ENCODE results near the gene PTS. TPM values are rescaled to one million over a fixed set of nuclear protein-coding genes. Genes with fewer than 3 reads are reported as not detected.
A peak's percentile ranks its signal among the peaks of the same experiment; 100 is the strongest.

PTS gene
- total RNA-seq, 2 experiments from 2014 or later, result 18.0 to 18.9 TPM

- H3K27ac Mint-ChIP-seq, result no peak overlapping the region
Observed at GRCh38 chr11:112277029-112277428, 50.8 kb downstream of the PTS start.

GRCh38 chr11:112277941-112278340 is 51.7 kb downstream of the PTS start:
- CTCF ChIA-PET, result interaction anchor here (16.5 kb wide), 1 partner anchor 57 kb away, joined by 373 read pairs; the partner anchor contains the start of gene PTS
- Mint-ChIP-seq H3K4me3 (no peak overlapping the region), H3K27me3 (no peaks in the 10 kb centered on the region), H3K9me3 (ENCODE audit: low read depth) (no peaks in the 10 kb centered on the region), H3K27ac (no peak overlapping the region), H3K36me3 (no peaks in the 10 kb centered on the region), H3K4me1 (peaks cover 31% of the 10 kb centered on the region)
- ATAC-seq, result no peak
- DNase-seq, result no peak

More at GRCh38 chr11:112277029-112277428, 50.8 kb downstream of the PTS start:
- ATAC-seq (no peak), DNase-seq (no peak)
- Mint-ChIP-seq H3K27me3 (no peaks in the 10 kb centered on the region), H3K4me1 (peaks cover 29% of the 10 kb centered on the region), H3K4me3 (no peak overlapping the region), H3K36me3 (no peaks in the 10 kb centered on the region), H3K9me3 (ENCODE audit: low read depth) (no peaks in the 10 kb centered on the region)
- CTCF ChIA-PET, result interaction anchor here (0.8 to 16.5 kb wide), 2 partner anchors 56 to 163 kb away, joined by 4 to 373 read pairs; partner anchors contain the start of gene PTS

- H3K36me3 Mint-ChIP-seq, result no peaks in the 10 kb centered on the region
- H3K27ac Mint-ChIP-seq, result no peak overlapping the region
- ATAC-seq (no peak), DNase-seq (no peak)
- no peaks in the 10 kb centered on the region for H3K9me3 Mint-ChIP-seq (ENCODE audit: low read depth)
- CTCF ChIA-PET, result interaction anchor here (1.3 to 16.5 kb wide), 10 partner anchors 10 to 347 kb away, joined by 4 to 373 read pairs (median 14); partner anchors contain the start of genes PLET1 and PTS
- no peaks in the 10 kb centered on the region for H3K27me3 Mint-ChIP-seq
- H3K4me1 Mint-ChIP-seq, result peaks cover 31% of the 10 kb centered on the region
- H3K4me3 Mint-ChIP-seq, result no peak overlapping the region
Observed at GRCh38 chr11:112278803-112279202, 52.6 kb downstream of the PTS start.

GRCh38 chr11:112279901-112280267 is 53.7 kb downstream of the PTS start:
- Mint-ChIP-seq H3K36me3 (no peaks in the 10 kb centered on the region), H3K27me3 (no peaks in the 10 kb centered on the region), H3K4me3 (peak overlapping the region; percentile 88), H3K4me1 (peaks cover 31% of the 10 kb centered on the region), H3K27ac (peak overlapping the region; percentile 74), H3K9me3 (ENCODE audit: low read depth) (no peaks in the 10 kb centered on the region)
- ATAC-seq (peak; percentile 73), DNase-seq (peak; percentile 83)
- CTCF ChIA-PET, result interaction anchor here (0.7 to 16.5 kb wide), 53 partner anchors 8 to 1395 kb away, joined by 3 to 373 read pairs (median 4); partner anchors contain the start of genes BCO2, PLET1, PPP2R1B and PTS

GRCh38 chr11:112280268-112281126 is 54.3 kb downstream of the PTS start:
- Mint-ChIP-seq H3K4me1 (peaks cover 31% of the 10 kb centered on the region), H3K4me3 (peak overlapping the region; percentile 88), H3K27me3 (no peaks in the 10 kb centered on the region), H3K27ac (peak overlapping the region; percentile 74), H3K36me3 (no peaks in the 10 kb centered on the region), H3K9me3 (ENCODE audit: low read depth) (no peaks in the 10 kb centered on the region)
- CTCF ChIA-PET, result interaction anchor here (0.6 to 16.5 kb wide), 58 partner anchors 8 to 1395 kb away, joined by 3 to 373 read pairs (median 4); partner anchors contain the start of genes BCO2, IL18, PLET1 and PPP2R1B
- ATAC-seq, result peak; percentile 91
- DNase-seq, result peak; percentile 81

GRCh38 chr11:112281726-112282125 is 55.5 kb downstream of the PTS start:
- H3K27me3 Mint-ChIP-seq, result no peaks in the 10 kb centered on the region
- no peaks in the 10 kb centered on the region for H3K36me3 Mint-ChIP-seq
- ATAC-seq (no peak), DNase-seq (no peak)
- no peaks in the 10 kb centered on the region for H3K9me3 Mint-ChIP-seq (ENCODE audit: low read depth)
- peaks cover 24% of the 10 kb centered on the region for H3K4me1 Mint-ChIP-seq
- H3K27ac Mint-ChIP-seq, result no peak overlapping the region
- CTCF ChIA-PET, result interaction anchor here (0.7 to 16.5 kb wide), 7 partner anchors 10 to 1025 kb away, joined by 3 to 373 read pairs (median 7); partner anchors contain the start of gene PTS
- no peak overlapping the region for H3K4me3 Mint-ChIP-seq

Other genes with a start within 250 kb of the PTS start
- 10 to 100 TPM; 34.7 to 43.6 TPM for gene DLAT, start 201.0 kb upstream of the PTS start, total RNA-seq
- under 1 TPM in 1 of 2 experiments, not detected in 1; 0.49 TPM for gene PIH1D2, start 152.4 kb upstream of the PTS start, total RNA-seq
- 10 to 100 TPM; 20.6 to 22.5 TPM for gene NKAPD1, start 152.1 kb upstream of the PTS start, total RNA-seq
- gene TIMM8B, start 139.7 kb upstream of the PTS start, total RNA-seq, result 10 to 100 TPM; 44.2 to 59.8 TPM
- 10 to 100 TPM; 71.8 to 93.5 TPM for gene SDHD, start 139.6 kb upstream of the PTS start, total RNA-seq
- gene IL18, start 62.3 kb upstream of the PTS start, total RNA-seq, result under 1 TPM in 1 of 2 experiments, not detected in 1; 0.33 TPM
- gene TEX12, start 59.1 kb upstream of the PTS start, total RNA-seq, result not detected
- 1 to 10 TPM; 1.3 to 2.3 TPM for gene BCO2, start 50.9 kb upstream of the PTS start, total RNA-seq
- not detected for gene PLET1, start 34.4 kb downstream of the PTS start, total RNA-seq